Endothelial cell of umbilical vein (primary cell): ENCODE data around the gene TEKT1. TPM values are rescaled to one million over a fixed set of nuclear protein-coding genes. Genes with fewer than 3 reads are reported as not detected.

Experiments
- BruUV-seq: library from RNA; stranded (reverse); fragments of 400-500 nt; replicated peaks from 2 replicates; lab custom pipeline; 2021; lab: Mats Ljungman, UMichigan
- CTCF ChIA-PET: fragments of 300-600, 350-600 bp; sonication (Branson Sonifier 250); formaldehyde crosslinking; loops from one replicate; lab custom pipeline; 2021; ENCODE audit warnings: antibody characterized with exemption, inconsistent platforms; lab: Charles Lee
- POLR2A ChIA-PET: fragments of 300-600, 350-600 bp; sonication (Branson Sonifier 250); formaldehyde crosslinking; loops from one replicate; lab custom pipeline; 2021; ENCODE audit warnings: antibody characterized with exemption, inconsistent platforms; lab: Charles Lee
- DNase-seq: peaks from one replicate; pipeline ENCODE4 v3.0.0-alpha.2; 2011; ENCODE audit warnings: low read depth, low spot score
- FAIRE-seq: peaks from 2 replicates; lab custom pipeline; 2011; peaks lifted over from hg19 to GRCh38; lab: Jason Lieb, UNC
- H2AFZ ChIP-seq: 2 replicates; pipeline ENCODE4 v1.6.0; 2012; ENCODE audit warnings: low read depth, low read length, control low read depth, inconsistent platforms
- H3K27ac ChIP-seq: 2 replicates; pipeline ENCODE4 v1.5.1; 2011; ENCODE audit warnings: low read depth, mild to moderate bottlenecking, control low read depth, low read length, moderate library complexity; ENCODE audit not compliant: insufficient read depth
- H3K27me3 ChIP-seq, 2 experiments: 2 replicates each; pipeline versions ENCODE4 v1.6.0 to v1.6.1; 2011; ENCODE audit warnings: low read length in 2 of 2, mixed read lengths in 1 of 2; ENCODE audit not compliant: control insufficient read depth in 2 of 2, insufficient read depth in 2 of 2
- H3K36me3 ChIP-seq, 2 experiments: 2 replicates in 1 of 2; 3 replicates in 1 of 2; pipeline ENCODE4 v1.5.1; 2011; ENCODE audit warnings: low read length in 2 of 2, mild to moderate bottlenecking in 1 of 2, moderate library complexity in 1 of 2; ENCODE audit not compliant: control insufficient read depth in 2 of 2, insufficient read depth in 2 of 2; ENCODE audit errors: extremely low read depth in 1 of 2
- H3K4me1 ChIP-seq: 3 replicates; pipeline ENCODE4 v1.5.1; 2011; ENCODE audit warnings: mild to moderate bottlenecking, low read length; ENCODE audit not compliant: control insufficient read depth, insufficient read depth; ENCODE audit errors: extremely low read depth
- H3K4me2 ChIP-seq: 2 replicates; pipeline ENCODE4 v1.6.1; 2011; ENCODE audit warnings: low read length, control low read depth, mixed read lengths; ENCODE audit not compliant: insufficient read depth
- H3K4me3 ChIP-seq, 3 experiments: fragments of 200-600 bp in 1 of 3; sonication (generic), shearing (Covaris generic) in 1 of 3; replicated peaks in 1 of 3; 2 replicates each; pipeline ENCODE4 v1.5.1; 2011 to 2016; ENCODE audit warnings: control low read depth in 3 of 3, low read length in 3 of 3, mild to moderate bottlenecking in 2 of 3, inconsistent platforms in 1 of 3, low read depth in 1 of 3, moderate library complexity in 1 of 3; ENCODE audit not compliant: insufficient read depth in 1 of 3
- H3K79me2 ChIP-seq: 2 replicates; pipeline ENCODE4 v1.6.0; 2012; ENCODE audit warnings: low read length, inconsistent platforms; ENCODE audit not compliant: control insufficient read depth, insufficient read depth
- H3K9ac ChIP-seq: replicated peaks from 2 replicates; pipeline ENCODE3; 2011; ENCODE audit warnings: low read length, control low read depth; ENCODE audit not compliant: insufficient read depth; ENCODE audit errors: extremely low read depth
- H3K9me1 ChIP-seq: replicated peaks from 3 replicates; pipeline ENCODE4 v1.6.0; 2011; ENCODE audit warnings: mild to moderate bottlenecking, low read length; ENCODE audit not compliant: control insufficient read depth, insufficient read depth; ENCODE audit errors: extremely low read depth
- H3K9me3 ChIP-seq: replicated peaks from 2 replicates; pipeline ENCODE4 v1.5.1; 2012; ENCODE audit warnings: low read length, inconsistent platforms; ENCODE audit not compliant: control insufficient read depth, insufficient read depth
- H4K20me1 ChIP-seq: replicated peaks from 2 replicates; pipeline ENCODE3; 2011; ENCODE audit warnings: mild to moderate bottlenecking, low read length; ENCODE audit not compliant: control insufficient read depth, insufficient read depth; ENCODE audit errors: extremely low read depth
- EZH2 ChIP-seq: IDR thresholded peaks from 2 replicates; pipeline ENCODE4 v1.6.1; 2012; ENCODE audit warnings: borderline replicate concordance, low read depth, mild to moderate bottlenecking, moderate library complexity, low read length, inconsistent platforms; ENCODE audit not compliant: severe bottlenecking
- FOS ChIP-seq: IDR thresholded peaks from 2 replicates; pipeline ENCODE4 v1.6.1; 2011; ENCODE audit warnings: mild to moderate bottlenecking, low read length, moderate library complexity, borderline replicate concordance; ENCODE audit not compliant: insufficient read depth
- GATA2 ChIP-seq: IDR thresholded peaks from 2 replicates; pipeline ENCODE4 v1.7.0; 2011; ENCODE audit warnings: low read depth, mild to moderate bottlenecking, moderate library complexity, mixed read lengths, low read length; ENCODE audit not compliant: insufficient read length, insufficient read depth
- JUN ChIP-seq: IDR thresholded peaks from 2 replicates; pipeline ENCODE4 v1.6.1; 2011; ENCODE audit warnings: borderline replicate concordance, low read depth; ENCODE audit not compliant: insufficient read length, insufficient read depth
- MAX ChIP-seq: IDR thresholded peaks from 2 replicates; pipeline ENCODE4 v1.6.1; 2011; ENCODE audit not compliant: insufficient read depth, insufficient read length
- MYC ChIP-seq: IDR thresholded peaks from one replicate; pipeline ENCODE4 v1.6.1; 2011; ENCODE audit warnings: mild to moderate bottlenecking, low read depth, low read length
- POLR2A ChIP-seq: IDR thresholded peaks from 2 replicates; pipeline ENCODE4 v1.6.1; 2012; ENCODE audit warnings: low read depth, mild to moderate bottlenecking, control low read depth, low read length
- POLR2AphosphoS5 ChIP-seq: IDR thresholded peaks from 2 replicates; pipeline ENCODE4 v1.6.1; 2012; ENCODE audit warnings: low read depth, mild to moderate bottlenecking, control low read depth, low read length, moderate library complexity; ENCODE audit not compliant: insufficient read depth
- dilution Hi-C: fragments of 300-500 bp; cut with MboI; formaldehyde crosslinking; loops from one replicate; pipeline ENCODE4 v1.15.0; 2019; ENCODE audit warnings: low sequenced_read_pairs; ENCODE audit not compliant: extremely low pct_ligation_motif_present
- intact Hi-C: fragments of 100-400 bp; cut with micrococcal nuclease; formaldehyde crosslinking; loops from one replicate; pipeline ENCODE4 v1.10.0; 2022
- polyA plus RNA-seq, 4 experiments: library from polyadenylated mRNA; depleted of rRNA in 3 of 4; stranded (reverse) in 3 of 4; unstranded in 1 of 4; fragments of >200 nt; gene quantifications; 2 replicates each; pipeline versions ENCODE4 v1.2.1 to v1.2.3, GENCODE V29; 2011 to 2012; ENCODE audit warnings: missing spikeins in 1 of 4
- total RNA-seq: library from RNA; stranded (reverse); gene quantifications from 2 replicates; pipeline ENCODE4 v1.2.3, GENCODE V29; 2021
- TF ChIP-seq, protein P1 (sequence below), 2 donors: IDR thresholded peaks; 1 replicate in 1 of 2; 2 replicates in 1 of 2; pipeline ENCODE4 v1.5.1; 2011; ENCODE audit warnings: low read length in 2 of 2, mild to moderate bottlenecking in 2 of 2, moderate library complexity in 2 of 2, control low read depth in 1 of 2, inconsistent platforms in 1 of 2, low read depth in 1 of 2; ENCODE audit not compliant: insufficient read depth in 1 of 2; ENCODE audit errors: extremely low read depth in 1 of 2

TEKT1 gene
- total and polyA plus RNA-seq, 2 donors (not counting 3 experiments of a cell fraction or from before 2014, with no cell fraction given): not detected

GRCh38 chr17:6830383-6830986 lies 1.0 kb downstream of the TEKT1 start:
- no peak overlapping the region for H3K4me2 ChIP-seq

More at GRCh38 chr17:6830383-6830986, 1.0 kb downstream of the TEKT1 start:
- no peak overlapping the region for H2AFZ ChIP-seq
- ChIA-PET CTCF (interaction anchor here (1.6 kb wide), 1 partner anchor 13 kb away, joined by 5 read pairs; no protein-coding TSS in a partner anchor), POLR2A (no interaction called here)
- H3K36me3 ChIP-seq: no peaks in the 10 kb centered on the region
- no peak for DNase-seq
- peaks cover 29 to 55% of the 10 kb centered on the region in 2 experiments for H3K27me3 ChIP-seq
- no peak for TF ChIP-seq JUN
- no peak for TF ChIP-seq FOS
- TF ChIP-seq EZH2: no peak
- TF ChIP-seq GATA2: no peak
- no peak for TF ChIP-seq POLR2A
- TF ChIP-seq POLR2AphosphoS5: no peak
- TF ChIP-seq MAX: no peak
- TF ChIP-seq, protein P1, sequence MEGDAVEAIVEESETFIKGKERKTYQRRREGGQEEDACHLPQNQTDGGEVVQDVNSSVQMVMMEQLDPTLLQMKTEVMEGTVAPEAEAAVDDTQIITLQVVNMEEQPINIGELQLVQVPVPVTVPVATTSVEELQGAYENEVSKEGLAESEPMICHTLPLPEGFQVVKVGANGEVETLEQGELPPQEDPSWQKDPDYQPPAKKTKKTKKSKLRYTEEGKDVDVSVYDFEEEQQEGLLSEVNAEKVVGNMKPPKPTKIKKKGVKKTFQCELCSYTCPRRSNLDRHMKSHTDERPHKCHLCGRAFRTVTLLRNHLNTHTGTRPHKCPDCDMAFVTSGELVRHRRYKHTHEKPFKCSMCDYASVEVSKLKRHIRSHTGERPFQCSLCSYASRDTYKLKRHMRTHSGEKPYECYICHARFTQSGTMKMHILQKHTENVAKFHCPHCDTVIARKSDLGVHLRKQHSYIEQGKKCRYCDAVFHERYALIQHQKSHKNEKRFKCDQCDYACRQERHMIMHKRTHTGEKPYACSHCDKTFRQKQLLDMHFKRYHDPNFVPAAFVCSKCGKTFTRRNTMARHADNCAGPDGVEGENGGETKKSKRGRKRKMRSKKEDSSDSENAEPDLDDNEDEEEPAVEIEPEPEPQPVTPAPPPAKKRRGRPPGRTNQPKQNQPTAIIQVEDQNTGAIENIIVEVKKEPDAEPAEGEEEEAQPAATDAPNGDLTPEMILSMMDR (IDR thresholded peaks at IDR 0.05; ENCODE audit: extremely low read depth in 1 of 2, insufficient read depth in 1 of 2, low read depth in 1 of 2, low read length in 2 of 2): no peak
- TF ChIP-seq MYC: no peak
- H3K79me2 ChIP-seq: no peaks in the 10 kb centered on the region
- intact Hi-C loops: no loop called here
- BruUV-seq: no TSS peak
- no peak for FAIRE-seq
- H4K20me1 ChIP-seq: no peaks in the 10 kb centered on the region
- no peak overlapping the region for H3K9ac ChIP-seq
- H3K27ac ChIP-seq: no peak overlapping the region
- H3K4me1 ChIP-seq: no peaks in the 10 kb centered on the region
- H3K9me3 ChIP-seq: no peaks in the 10 kb centered on the region
- H3K9me1 ChIP-seq: no peaks in the 10 kb centered on the region
- no peak overlapping the region for H3K4me3 ChIP-seq
- dilution Hi-C loops: no loop called here
